Body of pancreas (tissue), 4 donors: ENCODE measurements around the gene CACYBP. TPM values are rescaled to one million over a fixed set of nuclear protein-coding genes. Genes with fewer than 3 reads are reported as not detected.

ENCODE experiments used
- ATAC-seq: fragments of 150-250 bp; one replicate; pipeline ENCODE4 v1.9.1; 2016
- DNase-seq, 4 donors: peaks; one replicate each; pipeline ENCODE4 v3.0.0-alpha.2; 2019
- H3K27ac ChIP-seq, 4 donors: fragments of 200-600 bp; sonication (generic); 1 replicate in 3 of 4; 2 replicates in 1 of 4; pipeline versions ENCODE4 v1.5.1 to v1.6.1; 2016 to 2019; ENCODE audit warnings: mild to moderate bottlenecking in 1 of 4, mixed read lengths in 1 of 4, moderate library complexity in 1 of 4
- H3K27me3 ChIP-seq, 2 donors: fragments of 200-600 bp; sonication (generic); one replicate each; pipeline ENCODE4 v1.6.0; 2016; ENCODE audit warnings: mild to moderate bottlenecking in 1 of 2
- H3K36me3 ChIP-seq, 2 donors: fragments of 200-600 bp; sonication (generic); replicated peaks in 1 of 2; 2 replicates each; pipeline ENCODE4 v1.5.1; 2016; ENCODE audit warnings: low read depth in 2 of 2; ENCODE audit not compliant: insufficient read depth in 1 of 2
- H3K4me1 ChIP-seq: fragments of 200-600 bp; sonication (generic); one replicate; pipeline ENCODE4 v1.6.0; 2016
- H3K4me3 ChIP-seq, 2 donors: fragments of 200-600 bp; sonication (generic); 1 replicate in 1 of 2; 2 replicates in 1 of 2; pipeline ENCODE4 v1.5.1; 2016 to 2019
- H3K9me3 ChIP-seq, 3 donors: fragments of 200-600 bp; sonication (generic); 1 replicate in 2 of 3; 2 replicates in 1 of 3; pipeline ENCODE4 v1.5.1; 2016
- POLR2A ChIP-seq, 3 donors: fragments of 450-650 bp; IDR thresholded peaks; one replicate each; pipeline ENCODE4 v1.6.1; 2016; ENCODE audit warnings: antibody characterized with exemption in 3 of 3, mild to moderate bottlenecking in 2 of 3
- WGBS, 2 donors: methylation state at CpG; one replicate each; pipeline ENCODE4 v1.1.5; 2017; 5-methylcytosine and 5-hydroxymethylcytosine counted together
- intact Hi-C: fragments of 100-400 bp; cut with DNase I; formaldehyde crosslinking; loops from one replicate; pipeline ENCODE4 v1.15.1; 2023
- total RNA-seq, 2 donors: library from RNA; depleted of rRNA; stranded (reverse); fragments of >200 nt; gene quantifications; one replicate each; pipeline ENCODE4 v1.1.0, GENCODE V29; 2016
- TF ChIP-seq, protein P1 (sequence below), 7 experiments: fragments of 450-650 bp in 4 of 7; fragments of 200-600 bp in 3 of 7; sonication (generic) in 3 of 7; IDR thresholded peaks; one replicate each; pipeline ENCODE4 v1.5.1; 2016 to 2019; ENCODE audit warnings: antibody characterized with exemption in 7 of 7

CACYBP gene
- total RNA-seq, 2 donors from 2014 or later, result 43.5 to 86.9 TPM

DNA sequence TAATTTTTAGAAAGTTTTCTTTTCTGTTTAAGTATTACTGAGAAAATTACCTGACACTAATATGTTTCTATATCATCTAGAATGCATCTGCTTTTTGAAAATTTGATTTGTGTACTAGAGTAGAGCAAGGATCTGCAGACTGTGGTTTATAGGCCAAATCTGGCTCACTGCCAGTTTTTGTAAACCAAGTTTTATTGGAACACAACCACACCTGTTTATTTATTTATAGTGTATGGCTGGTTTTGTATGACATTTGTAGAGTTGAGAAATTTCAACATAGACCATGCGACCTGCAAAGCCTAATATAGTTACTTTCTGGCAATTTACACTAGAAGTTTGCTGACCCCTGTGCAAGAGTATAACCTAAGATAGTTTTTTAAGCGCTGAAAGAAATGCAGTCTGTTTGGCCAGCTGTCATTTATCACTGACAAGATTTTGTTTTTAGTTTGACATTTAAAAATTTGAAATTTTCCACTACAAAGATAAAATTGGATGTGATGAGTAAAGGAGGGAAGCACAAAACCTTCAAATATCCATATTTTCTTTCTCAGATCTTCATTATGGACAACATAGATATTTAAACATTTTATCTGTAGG, 36.1 kb upstream of the CACYBP start:
- DNase-seq, result no peak
- no peak overlapping the region for H3K4me3 ChIP-seq
- TF ChIP-seq, protein P1, sequence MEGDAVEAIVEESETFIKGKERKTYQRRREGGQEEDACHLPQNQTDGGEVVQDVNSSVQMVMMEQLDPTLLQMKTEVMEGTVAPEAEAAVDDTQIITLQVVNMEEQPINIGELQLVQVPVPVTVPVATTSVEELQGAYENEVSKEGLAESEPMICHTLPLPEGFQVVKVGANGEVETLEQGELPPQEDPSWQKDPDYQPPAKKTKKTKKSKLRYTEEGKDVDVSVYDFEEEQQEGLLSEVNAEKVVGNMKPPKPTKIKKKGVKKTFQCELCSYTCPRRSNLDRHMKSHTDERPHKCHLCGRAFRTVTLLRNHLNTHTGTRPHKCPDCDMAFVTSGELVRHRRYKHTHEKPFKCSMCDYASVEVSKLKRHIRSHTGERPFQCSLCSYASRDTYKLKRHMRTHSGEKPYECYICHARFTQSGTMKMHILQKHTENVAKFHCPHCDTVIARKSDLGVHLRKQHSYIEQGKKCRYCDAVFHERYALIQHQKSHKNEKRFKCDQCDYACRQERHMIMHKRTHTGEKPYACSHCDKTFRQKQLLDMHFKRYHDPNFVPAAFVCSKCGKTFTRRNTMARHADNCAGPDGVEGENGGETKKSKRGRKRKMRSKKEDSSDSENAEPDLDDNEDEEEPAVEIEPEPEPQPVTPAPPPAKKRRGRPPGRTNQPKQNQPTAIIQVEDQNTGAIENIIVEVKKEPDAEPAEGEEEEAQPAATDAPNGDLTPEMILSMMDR (IDR thresholded peaks at IDR 0.05), result no peak
- no peak for TF ChIP-seq POLR2A (IDR thresholded peaks at IDR 0.05)
- H3K27me3 ChIP-seq, result no peaks in the 10 kb centered on the region
- intact Hi-C loops, result no loop called here
- H3K27ac ChIP-seq, result no peak overlapping the region
- peaks cover 42% of the 10 kb centered on the region for H3K4me1 ChIP-seq
- ATAC-seq, result no peak
- H3K9me3 ChIP-seq, result no peaks in the 10 kb centered on the region
- peaks cover 0 to 2% of the 10 kb centered on the region in 2 donors for H3K36me3 ChIP-seq
- 35 to 57% methylated on average over 2 of the region's 2 CpGs for WGBS, 2 donors

DNA sequence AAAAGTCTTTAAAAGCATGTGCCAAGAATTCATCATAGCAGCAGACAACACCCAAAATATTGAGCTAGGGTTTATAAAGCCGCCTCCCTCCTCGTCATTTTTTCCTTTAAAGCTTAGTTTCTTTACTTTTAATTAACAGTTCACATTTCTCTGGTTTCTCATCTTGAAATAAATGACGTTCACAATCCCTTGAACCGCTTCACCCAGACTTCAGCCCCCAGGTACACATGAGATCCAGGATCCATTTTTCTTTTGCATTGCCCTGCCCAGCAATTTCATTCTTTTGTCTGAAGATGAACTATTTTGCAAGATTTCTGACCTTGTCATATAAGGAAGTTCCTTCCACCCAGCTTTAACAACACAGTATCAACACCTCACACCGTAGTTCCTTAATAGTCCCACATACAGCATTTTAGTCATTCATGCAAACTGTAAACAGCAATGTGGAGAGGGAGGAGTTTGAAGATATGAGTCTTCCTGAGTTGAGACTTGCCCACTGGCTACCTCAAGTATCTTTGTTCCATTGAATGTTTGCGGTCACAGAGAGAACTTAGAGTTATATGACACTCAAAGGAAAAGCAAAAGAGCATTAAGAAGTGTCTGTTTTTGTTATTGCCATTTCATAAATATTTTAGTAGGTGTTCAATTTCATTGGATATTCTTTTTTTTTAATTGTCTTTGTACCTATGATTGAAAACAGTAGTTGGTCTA, 35.3 kb upstream of the CACYBP start:
- Histone ChIP-seq H3K4me3 (no peak overlapping the region), H3K36me3 (peaks cover 0 to under 1% of the 10 kb centered on the region in 2 donors), H3K27ac (peak overlapping the region in 2 of 4 donors; percentile 41 to 55), H3K9me3 (no peaks in the 10 kb centered on the region), H3K27me3 (no peaks in the 10 kb centered on the region), H3K4me1 (peaks cover 42% of the 10 kb centered on the region)
- WGBS, 2 donors, result 55 to 57% methylated on average over 6 of the region's 6 CpGs
- no peak for TF ChIP-seq POLR2A (IDR thresholded peaks at IDR 0.05)
- TF ChIP-seq, protein P1 (IDR thresholded peaks at IDR 0.05), result no peak
- DNase-seq (no peak), ATAC-seq (peak; percentile 41)
- intact Hi-C loops, result no loop called here

DNA sequence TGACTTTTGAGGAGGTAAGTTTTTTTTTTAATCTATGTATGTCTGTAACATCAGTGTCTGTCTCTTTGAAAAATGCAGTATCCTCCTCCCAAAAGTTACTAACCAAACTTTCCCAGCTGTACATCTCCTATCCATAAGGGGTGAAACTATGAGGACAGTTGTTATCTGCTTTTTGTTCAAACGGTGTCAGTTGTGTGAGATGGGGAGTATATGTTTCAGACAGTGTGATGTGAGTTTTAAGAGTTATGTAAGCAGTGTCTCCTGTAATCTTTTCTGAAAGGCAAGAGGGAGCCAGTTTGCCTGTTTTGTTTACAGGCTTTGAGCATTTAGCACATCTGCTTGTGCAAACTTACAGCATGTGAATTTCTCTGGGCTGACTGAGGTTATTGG, 34.8 kb upstream of the CACYBP start:
- DNase-seq (no peak), ATAC-seq (peak; percentile 43)
- H3K36me3 ChIP-seq, result peaks cover 0 to 1% of the 10 kb centered on the region in 2 donors
- peaks cover 42% of the 10 kb centered on the region for H3K4me1 ChIP-seq
- H3K9me3 ChIP-seq, result no peaks in the 10 kb centered on the region
- 5 to 36% methylated on average over 1 of the region's 1 CpG for WGBS, 2 donors
- H3K27ac ChIP-seq, result peak overlapping the region in 2 of 4 donors; percentile 41 to 55
- no peaks in the 10 kb centered on the region for H3K27me3 ChIP-seq
- no peak for TF ChIP-seq POLR2A (IDR thresholded peaks at IDR 0.05)
- TF ChIP-seq, protein P1 (IDR thresholded peaks at IDR 0.05), result no peak
- intact Hi-C loops, result no loop called here
- no peak overlapping the region for H3K4me3 ChIP-seq

DNA sequence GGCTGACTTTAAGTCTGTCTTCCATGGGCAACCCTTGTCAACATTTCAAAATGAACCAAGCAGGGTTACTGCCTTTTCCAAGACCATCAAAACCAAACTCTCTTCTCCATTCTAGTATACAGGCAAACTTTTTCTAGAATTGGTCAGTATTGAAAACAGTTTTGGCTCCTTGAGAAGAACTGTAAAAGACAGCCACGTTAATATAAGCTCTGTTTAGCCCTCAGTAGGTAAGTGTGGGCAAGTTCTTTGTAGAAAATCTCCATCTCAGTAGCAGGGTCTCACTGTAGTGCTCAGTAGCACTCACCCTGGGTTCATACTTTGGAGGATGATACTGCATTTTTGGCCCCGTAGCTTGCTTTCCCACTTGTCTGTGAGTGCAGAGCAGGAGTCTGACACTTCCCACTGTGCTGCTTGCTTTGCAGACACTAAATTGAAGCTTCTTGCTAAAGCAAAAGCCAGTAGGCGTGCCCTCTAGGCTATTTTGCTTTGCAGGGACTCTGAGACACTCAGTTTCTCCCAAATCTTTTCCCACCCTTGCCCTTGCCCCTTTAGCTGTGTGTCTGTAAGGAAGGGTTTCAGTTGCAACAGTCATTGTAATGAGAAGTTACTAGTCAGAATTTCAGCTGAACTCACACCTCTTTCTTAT, 34.3 kb upstream of the CACYBP start:
- peak overlapping the region in 2 of 4 donors; percentile 41 to 55 for H3K27ac ChIP-seq
- H3K36me3 ChIP-seq, result peaks cover 0 to 1% of the 10 kb centered on the region in 2 donors
- DNase-seq (peak in 1 of 4 donors; percentile 26), ATAC-seq (no peak)
- TF ChIP-seq POLR2A (IDR thresholded peaks at IDR 0.05), result no peak
- TF ChIP-seq, protein P1 (IDR thresholded peaks at IDR 0.05), result no peak
- intact Hi-C loops, result no loop called here
- 38 to 68% methylated on average over 3 of the region's 3 CpGs for whole genome bisulfite sequencing, 2 donors
- no peak overlapping the region for H3K4me3 ChIP-seq
- H3K27me3 ChIP-seq, result no peaks in the 10 kb centered on the region
- peaks cover 42% of the 10 kb centered on the region for H3K4me1 ChIP-seq
- no peaks in the 10 kb centered on the region for H3K9me3 ChIP-seq
